SK-N-MC (cell line): ENCODE measurements around the gene WDR37.

Experiments
- EZH2 ChIP-seq: fragments of 200-600 bp; sonication (generic); IDR thresholded peaks from one replicate; pipeline ENCODE4 v1.6.1; 2017; ENCODE audit warnings: antibody characterized with exemption
- FOXP2 ChIP-seq: optimal IDR thresholded peaks from 2 replicates; pipeline ENCODE3; 2011; ENCODE audit warnings: mild to moderate bottlenecking, moderate library complexity; ENCODE audit not compliant: insufficient read depth; ENCODE audit errors: extremely low read length, control extremely low read depth
- POLR2AphosphoS5 ChIP-seq: IDR thresholded peaks from 2 replicates; pipeline ENCODE4 v1.6.1; 2012; ENCODE audit warnings: mild to moderate bottlenecking, low read depth, low read length, borderline replicate concordance

GRCh38 chr10:1150638-1150955, 94.4 kb downstream of the WDR37 start:
- TF ChIP-seq POLR2AphosphoS5 (no peak), EZH2 (no peak), FOXP2 (no peak)
